Activated CD4-positive, CD25-positive, alpha-beta regulatory T cell treated with anti-CD3 and anti-CD28 coated beads, Interleukin-2, amount 50 U/mL, for 24 hours (primary cell): ENCODE results near the gene ERC1.
A peak's percentile ranks its signal among the peaks of the same experiment; 100 is the strongest.
"Not testable (repeated sequence)": the region's sequence is repeated elsewhere in the genome, so short reads cannot be mapped to it uniquely, and the experiment has no call there.

Experiments used
- ATAC-seq, 2 donors: fragments of 150-1000 bp; cut with Tn5 transposase; one replicate each; pipeline ENCODE4 v1.10.0; 2021; ENCODE audit warnings: mild to moderate bottlenecking in 1 of 2, moderate library complexity in 1 of 2

The ERC1 gene

GRCh38 chr12:988646-989045, 2.4 kb upstream of the ERC1 start:
- no peak for ATAC-seq

- ATAC-seq, result no peak
Measured at GRCh38 chr12:989051-989450, 2.0 kb upstream of the ERC1 start.

DNA sequence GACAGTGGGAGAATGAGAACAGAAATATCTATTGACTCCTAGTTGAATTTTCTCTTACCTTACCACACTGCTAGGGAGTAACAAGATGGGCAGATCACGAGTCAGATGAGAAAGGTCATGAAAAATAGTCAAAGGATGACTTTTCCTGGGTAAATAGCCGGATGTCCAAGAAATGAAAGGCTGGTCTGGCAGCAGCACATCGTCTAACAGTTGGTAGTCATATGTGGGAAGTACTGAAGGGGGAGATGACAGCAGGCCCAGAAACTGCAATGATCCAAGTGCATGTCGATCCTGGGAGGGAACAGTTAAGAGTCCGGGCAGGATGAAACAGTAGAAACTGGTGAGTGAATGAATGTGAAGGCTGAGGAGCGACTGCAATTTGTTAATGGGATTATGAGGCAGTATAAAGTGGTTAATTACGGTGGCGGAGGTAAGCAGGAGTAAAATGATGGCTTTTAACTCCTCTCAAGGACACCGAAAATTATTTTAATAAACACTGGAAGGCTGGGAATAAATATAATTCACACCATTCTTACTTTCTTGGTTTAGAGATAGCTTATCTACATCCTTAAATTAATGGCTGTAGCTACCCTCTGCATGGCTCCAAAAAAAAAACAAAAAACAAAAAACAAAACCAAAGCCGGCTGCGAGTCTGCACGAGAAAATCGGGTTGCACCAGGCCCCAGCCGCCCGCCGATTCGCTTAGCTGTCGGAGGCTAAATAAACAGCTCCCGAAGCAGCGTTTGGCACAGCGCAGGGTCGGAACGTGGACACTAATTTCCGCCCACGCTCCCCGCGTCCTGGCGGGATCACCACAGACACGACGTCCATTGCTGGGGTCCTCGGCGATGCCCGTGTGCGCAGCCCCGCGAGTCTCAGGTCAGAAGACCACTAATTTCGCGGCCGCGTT, 1.0 kb upstream of the ERC1 start:
- ATAC-seq, result peak in 1 of 2 donors; percentile 14

- ATAC-seq, result peak; percentile 68 to 70
Measured at GRCh38 chr12:991350-992333, 619 bp downstream of the ERC1 start.

- no peak for ATAC-seq
Measured at GRCh38 chr12:992647-993046, 1.6 kb downstream of the ERC1 start.

GRCh38 chr12:996881-997280, 5.9 kb downstream of the ERC1 start:
- no peak for ATAC-seq

GRCh38 chr12:997505-997904, 6.5 kb downstream of the ERC1 start:
- no peak for ATAC-seq

GRCh38 chr12:998020-998874, 7.2 kb downstream of the ERC1 start:
- ATAC-seq, result peak in 1 of 2 donors; percentile 10

DNA sequence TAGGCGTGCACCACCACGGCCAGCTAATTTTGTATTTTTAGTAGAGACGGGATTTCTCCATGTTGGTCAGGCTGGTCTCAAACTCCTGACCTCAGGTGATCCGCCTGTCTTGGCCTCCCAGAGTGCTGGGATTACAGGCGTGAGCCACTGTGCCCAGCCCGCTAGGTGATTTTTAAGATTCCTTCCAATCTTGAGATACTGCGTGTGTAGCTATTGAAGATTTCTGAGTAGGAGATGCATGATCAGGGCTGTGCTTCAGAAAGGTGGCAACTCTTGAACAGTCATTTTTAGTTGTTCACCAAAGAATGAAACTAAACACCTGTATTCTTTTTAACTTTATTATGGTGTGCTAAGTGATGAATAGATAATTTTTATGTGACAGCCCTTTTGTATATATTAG, 8.7 kb downstream of the ERC1 start:
- not testable (repeated sequence) for ATAC-seq

DNA sequence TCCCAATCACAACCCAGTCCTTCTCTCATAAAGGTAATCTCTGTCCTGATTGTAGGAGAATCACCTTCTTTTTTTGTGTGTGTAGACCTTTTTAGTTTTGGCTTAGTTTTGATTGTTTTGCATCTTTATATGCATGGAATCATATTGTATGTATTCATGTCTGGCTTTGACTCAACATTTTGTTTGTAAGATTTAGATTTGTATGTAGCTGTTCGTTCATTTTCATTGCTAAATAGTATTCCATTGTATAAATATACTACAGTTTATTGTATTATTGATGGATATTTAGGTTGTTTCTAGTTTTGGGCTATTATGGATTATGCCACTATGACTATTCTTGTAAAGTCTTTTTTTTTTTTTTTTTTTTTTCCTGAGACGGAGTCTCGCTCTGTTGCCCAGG, 10.5 kb downstream of the ERC1 start:
- no peak for ATAC-seq

DNA sequence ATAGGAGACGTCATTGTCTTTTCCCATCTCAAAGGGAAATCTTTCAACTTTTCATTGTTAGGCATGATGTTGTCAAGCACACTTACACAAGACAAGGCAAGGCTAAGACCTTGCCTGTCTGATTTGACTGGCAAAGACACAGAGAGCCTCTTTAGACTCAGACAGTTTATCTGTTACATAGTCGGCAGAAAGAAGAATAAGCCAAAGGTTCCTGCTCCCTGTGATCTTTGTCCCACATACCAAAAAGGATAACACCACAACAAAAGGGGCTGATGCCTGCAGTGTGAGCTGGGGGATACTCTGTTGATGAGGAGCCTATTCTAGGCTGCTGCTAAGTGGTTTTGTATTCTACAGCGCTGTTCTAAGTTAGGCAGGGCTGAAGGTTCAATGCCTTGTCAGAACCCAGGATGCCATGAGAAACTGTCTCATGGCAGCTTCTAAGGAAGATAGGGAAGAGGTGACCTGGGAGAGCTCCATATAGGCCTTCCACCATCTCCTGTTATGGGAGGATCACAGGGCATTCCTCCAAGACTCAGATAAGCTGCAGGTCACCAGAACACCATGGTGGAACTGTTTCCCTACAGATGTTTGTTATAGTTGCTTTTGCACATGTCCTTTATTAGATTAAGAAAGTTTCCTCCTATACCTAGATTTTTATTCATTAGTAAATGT, 12.7 kb downstream of the ERC1 start:
- no peak for ATAC-seq

DNA sequence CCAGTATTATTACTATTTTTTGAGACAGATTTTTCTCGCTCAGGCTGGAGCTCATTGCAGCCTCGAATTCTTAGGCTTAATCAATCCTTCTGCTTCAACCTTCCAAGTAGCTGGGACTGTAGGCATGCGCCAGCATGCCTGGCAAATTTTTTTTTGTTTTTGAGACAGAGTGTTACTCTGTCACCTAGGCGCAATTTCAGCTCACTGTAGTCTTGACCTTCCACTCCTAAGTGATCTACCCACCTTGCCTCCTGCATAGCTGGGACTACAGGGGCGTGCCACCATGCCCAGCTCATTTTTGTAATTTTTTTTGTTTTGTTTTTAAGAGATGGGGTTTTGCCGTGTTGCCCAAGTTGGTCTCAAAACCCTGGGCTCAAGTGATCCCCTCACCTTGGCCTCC, 15.2 kb downstream of the ERC1 start:
- no peak for ATAC-seq

GRCh38 chr12:1007276-1007675, 16.3 kb downstream of the ERC1 start:
- ATAC-seq, result no peak

- ATAC-seq, result no peak
Measured at GRCh38 chr12:1007994-1008393, 17.0 kb downstream of the ERC1 start.

- no peak for ATAC-seq
Measured at GRCh38 chr12:1011091-1011490, 20.1 kb downstream of the ERC1 start.

DNA sequence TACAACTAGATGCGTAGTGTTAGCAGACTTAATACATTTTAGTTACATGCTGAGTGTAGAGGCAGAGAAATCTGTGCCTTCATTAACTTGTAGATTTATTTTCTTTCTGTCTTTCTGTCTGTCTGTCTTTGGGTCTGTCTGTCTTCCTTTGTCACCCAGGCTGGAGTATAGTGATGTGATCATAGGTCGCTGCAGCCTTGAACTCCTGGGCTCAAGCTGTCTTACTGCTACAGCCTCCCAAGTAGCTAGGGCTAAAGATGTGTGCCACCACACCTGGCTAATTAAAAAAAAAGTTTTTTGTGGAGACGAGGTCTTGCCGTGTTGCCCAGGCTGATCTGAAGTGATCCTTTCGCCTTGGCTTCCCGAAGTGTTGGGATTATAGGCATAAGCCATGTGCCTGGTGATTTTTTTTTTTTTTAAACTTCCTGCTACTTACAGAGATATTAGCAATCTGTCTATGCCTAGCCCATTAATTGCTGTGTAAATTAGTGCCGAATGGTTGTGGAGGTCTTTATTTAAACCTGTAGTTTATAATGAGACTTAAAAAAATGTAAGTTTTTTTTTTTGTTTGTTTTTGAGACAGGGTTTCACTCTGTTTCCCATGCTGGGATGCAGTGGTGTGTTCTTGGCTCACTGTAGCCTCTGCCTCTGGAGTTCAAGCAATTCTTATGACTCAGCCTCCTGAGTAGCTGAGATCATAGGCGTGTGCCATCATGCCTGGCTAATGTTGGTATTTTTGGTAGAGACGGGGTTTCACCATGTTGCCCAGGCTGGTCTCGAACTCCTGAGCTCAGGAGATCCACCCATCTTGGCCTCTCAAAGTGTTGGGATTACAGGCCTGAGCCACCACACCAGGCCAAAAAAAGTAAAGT, 22.8 kb downstream of the ERC1 start:
- no peak for ATAC-seq

DNA sequence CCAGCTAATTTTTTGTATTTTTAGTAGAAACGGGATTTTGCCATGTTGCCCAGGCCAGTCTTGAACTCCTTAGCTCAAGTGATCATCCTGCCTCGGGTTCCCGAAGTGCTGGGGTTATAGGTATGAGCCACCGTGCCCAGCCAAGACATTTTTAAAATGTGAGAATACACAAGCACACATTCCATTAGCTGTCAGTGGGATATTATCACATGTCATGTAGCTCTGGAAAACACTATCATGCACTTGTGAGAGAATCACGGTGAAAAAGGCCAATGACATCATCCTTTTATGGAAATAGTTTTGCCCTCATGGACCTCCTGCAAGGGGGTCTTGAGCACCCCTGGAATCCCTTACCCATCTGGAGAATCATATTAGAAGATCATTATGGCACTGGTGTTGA, 28.3 kb downstream of the ERC1 start:
- no peak for ATAC-seq

DNA sequence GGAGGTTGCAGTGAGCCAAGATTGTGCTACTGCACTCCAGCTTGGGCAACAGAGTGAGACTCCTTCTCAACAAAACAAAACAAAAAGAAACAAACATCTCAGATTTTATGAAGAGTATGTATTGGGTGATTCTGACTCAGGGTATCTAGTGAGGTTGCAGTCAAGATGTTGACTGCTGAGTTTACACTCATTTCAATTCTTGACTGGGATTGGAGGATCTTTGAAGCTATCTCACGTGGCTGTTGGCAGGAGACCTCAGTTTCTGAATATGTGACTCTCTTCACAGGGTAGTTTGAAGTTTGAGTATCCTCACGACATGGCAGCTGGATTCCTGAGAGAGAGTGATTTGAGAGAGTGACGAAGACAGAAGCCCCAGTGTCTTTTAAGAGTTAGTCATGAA, 29.4 kb downstream of the ERC1 start:
- ATAC-seq, result peak in 1 of 2 donors; percentile 36

DNA sequence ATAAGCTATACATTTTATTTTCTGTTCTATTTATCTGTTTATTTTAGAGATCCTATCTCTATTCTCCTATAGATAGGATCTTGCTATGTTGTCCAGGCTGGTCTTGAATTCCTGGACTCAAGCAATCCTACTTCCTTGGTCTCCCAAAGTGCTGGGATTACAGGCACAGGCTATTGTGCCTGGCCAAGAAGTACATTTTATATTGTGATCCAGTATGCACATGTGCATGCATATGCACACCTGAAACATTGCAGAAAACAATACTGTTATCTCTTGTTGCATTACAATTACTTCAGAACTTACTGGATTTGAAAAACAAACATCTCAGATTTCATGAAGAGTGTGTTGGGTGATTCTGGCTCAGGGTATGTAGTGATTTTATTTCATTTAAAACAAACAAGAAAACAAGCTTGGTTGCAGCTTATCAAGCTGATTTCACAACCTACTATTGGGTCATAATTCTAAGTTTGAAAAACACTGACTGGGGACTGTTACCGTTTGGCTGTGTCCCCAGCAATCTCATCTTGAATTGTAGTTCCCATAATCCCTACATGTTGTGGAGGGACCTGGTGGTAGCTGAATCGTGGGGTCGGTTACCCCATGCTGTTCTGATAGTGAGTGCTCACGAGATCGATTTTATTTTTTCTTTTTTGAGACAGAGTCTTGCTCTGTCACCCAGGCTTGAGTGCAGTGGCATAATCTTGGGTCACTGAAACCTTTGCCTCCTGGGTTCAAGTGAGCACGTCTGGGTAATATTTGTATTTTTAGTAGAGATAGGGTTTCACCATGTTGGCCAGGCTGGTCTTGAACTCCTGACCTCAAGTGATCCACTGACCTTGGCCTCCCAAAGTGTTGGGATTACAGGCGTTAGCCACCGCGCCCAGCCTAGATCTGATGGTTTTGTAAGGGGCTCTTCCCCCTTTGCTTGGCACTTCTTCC, 31.3 kb downstream of the ERC1 start:
- ATAC-seq, result no peak

DNA sequence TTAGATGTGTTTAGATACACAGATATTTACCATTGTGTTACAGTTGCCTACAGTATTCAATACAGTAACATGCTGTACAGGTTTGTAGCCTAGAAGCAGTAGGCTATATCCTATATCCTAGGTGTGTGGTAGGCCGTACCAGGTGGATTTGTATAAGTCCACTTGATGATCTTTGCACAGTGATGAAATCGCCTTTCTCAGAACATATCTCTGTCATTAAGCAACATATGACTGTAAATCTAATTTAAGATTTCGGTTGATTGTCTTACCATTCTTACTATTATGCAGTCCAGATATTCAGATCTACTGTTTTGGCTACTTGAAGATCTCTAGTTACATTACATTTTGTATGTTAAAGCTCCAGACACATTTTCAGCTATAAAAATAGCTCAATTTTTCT, 39.8 kb downstream of the ERC1 start:
- ATAC-seq, result no peak
